Central memory CD4-positive, alpha-beta T cell (primary cell): Measurements from ENCODE around the gene CDH23.

Source experiments
- DNase-seq: peaks from one replicate; pipeline ENCODE4 v3.0.0; 2022

Gene CDH23

GRCh38 chr10:71467569-71468362 lies 71.0 kb downstream of the CDH23 start:
- DNase-seq = no peak

GRCh38 chr10:71468363-71469094 lies 71.8 kb downstream of the CDH23 start:
- DNase-seq = no peak

GRCh38 chr10:71471006-71471405 lies 74.3 kb downstream of the CDH23 start:
- no peak for DNase-seq

GRCh38 chr10:71471957-71472365 lies 75.2 kb downstream of the CDH23 start:
- DNase-seq = no peak

GRCh38 chr10:71472466-71472865 lies 75.7 kb downstream of the CDH23 start:
- DNase-seq = no peak

GRCh38 chr10:71472912-71473311 lies 76.2 kb downstream of the CDH23 start:
- no peak for DNase-seq

GRCh38 chr10:71473671-71474599 lies 77.2 kb downstream of the CDH23 start:
- DNase-seq = no peak

- no peak for DNase-seq
These were observed 78.1 kb downstream of the CDH23 start for GRCh38 chr10:71474702-71475242.

- DNase-seq = no peak
These were observed 78.6 kb downstream of the CDH23 start for GRCh38 chr10:71475243-71475871.

- DNase-seq = no peak
These were observed 79.7 kb downstream of the CDH23 start for GRCh38 chr10:71476228-71477011.

- no peak for DNase-seq
These were observed 81.5 kb downstream of the CDH23 start for GRCh38 chr10:71478173-71478572.

GRCh38 chr10:71478813-71479365 lies 82.2 kb downstream of the CDH23 start:
- DNase-seq = no peak

- no peak for DNase-seq
These were observed 83.1 kb downstream of the CDH23 start for GRCh38 chr10:71479831-71480230.

- no peak for DNase-seq
These were observed 83.9 kb downstream of the CDH23 start for GRCh38 chr10:71480662-71481061.

GRCh38 chr10:71481746-71482410 lies 85.2 kb downstream of the CDH23 start:
- no peak for DNase-seq

- no peak for DNase-seq
These were observed 85.9 kb downstream of the CDH23 start for GRCh38 chr10:71482620-71483019.

GRCh38 chr10:71483135-71483534 lies 86.4 kb downstream of the CDH23 start:
- no peak for DNase-seq

- no peak for DNase-seq
These were observed 87.4 kb downstream of the CDH23 start for GRCh38 chr10:71483885-71484751.

GRCh38 chr10:71486484-71487114 lies 89.9 kb downstream of the CDH23 start:
- DNase-seq = no peak
